HG02840 (cell line): ENCODE data around the gene PAK5.

Experiments used
- ATAC-seq: cut with Tn5 transposase; IDR thresholded peaks from one replicate; pipeline ENCODE4 v1.9.1; 2021; ENCODE audit warnings: mild to moderate bottlenecking, moderate library complexity, moderate number of reproducible peaks; ENCODE audit not compliant: unreplicated experiment, low FRiP score

The PAK5 gene

GRCh38 chr20:9506280-9506821, 332.5 kb downstream of the PAK5 start:
- no peak for ATAC-seq

- no peak for ATAC-seq
Observed at GRCh38 chr20:9503526-9504245, 335.2 kb downstream of the PAK5 start.

GRCh38 chr20:9501473-9501872, 337.4 kb downstream of the PAK5 start:
- no peak for ATAC-seq

GRCh38 chr20:9500121-9500520, 338.8 kb downstream of the PAK5 start:
- no peak for ATAC-seq

GRCh38 chr20:9499126-9499899, 339.6 kb downstream of the PAK5 start:
- no peak for ATAC-seq

GRCh38 chr20:9498322-9498721, 340.6 kb downstream of the PAK5 start:
- ATAC-seq: no peak

GRCh38 chr20:9496155-9496554, 342.7 kb downstream of the PAK5 start:
- no peak for ATAC-seq

- no peak for ATAC-seq
Observed at GRCh38 chr20:9495701-9496100, 343.2 kb downstream of the PAK5 start.

GRCh38 chr20:9493803-9494202, 345.1 kb downstream of the PAK5 start:
- no peak for ATAC-seq

- no peak for ATAC-seq
Observed at GRCh38 chr20:9492067-9492466, 346.8 kb downstream of the PAK5 start.

GRCh38 chr20:9491324-9491723, 347.6 kb downstream of the PAK5 start:
- ATAC-seq: no peak

GRCh38 chr20:9490631-9491030, 348.2 kb downstream of the PAK5 start:
- ATAC-seq: no peak

GRCh38 chr20:9490161-9490560, 348.7 kb downstream of the PAK5 start:
- no peak for ATAC-seq

GRCh38 chr20:9488063-9488462, 350.8 kb downstream of the PAK5 start:
- no peak for ATAC-seq
